ENCODE results near the gene ZFHX3. TPM values are rescaled to one million over a fixed set of nuclear protein-coding genes. Genes with fewer than 3 reads are reported as not detected.
A peak's percentile ranks its signal among the peaks of the same experiment; 100 is the strongest.

The ZFHX3 gene
- total RNA-seq, 1 donor from 2014 or later = 68.1 TPM

DNA sequence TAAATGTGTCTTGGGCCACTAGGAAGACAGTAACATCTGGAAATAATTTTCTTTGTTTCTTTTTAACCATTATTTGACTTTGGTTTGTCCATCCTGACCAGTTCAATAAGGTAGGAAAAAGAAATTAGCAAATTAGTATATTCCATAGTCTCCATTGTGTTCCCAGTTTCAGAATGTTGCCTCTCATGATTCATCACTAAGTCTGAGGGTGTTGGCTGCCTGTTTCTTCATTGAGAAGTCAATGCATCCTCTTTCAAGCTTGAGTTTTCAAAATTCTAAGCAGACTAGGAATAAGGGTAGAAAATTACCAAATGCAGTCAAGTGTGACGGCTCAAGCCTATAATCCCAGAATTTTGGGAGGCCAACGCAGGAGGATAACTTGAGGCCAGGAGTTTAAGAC lies 41.9 kb downstream of the ZFHX3 start:
- Mint-ChIP-seq H3K27me3 (ENCODE audit: low read depth) (no peaks in the 10 kb centered on the region), H3K36me3 (peaks cover 14% of the 10 kb centered on the region), H3K4me1 (peaks cover 26% of the 10 kb centered on the region), H3K4me3 (no peak overlapping the region), H3K27ac (no peak overlapping the region), H3K9me3 (peaks cover 7% of the 10 kb centered on the region)
- DNase-seq (ENCODE audit: low spot score in 2 of 2, unreplicated experiment in 2 of 2) = no peak
- TF ChIP-seq, protein P1, sequence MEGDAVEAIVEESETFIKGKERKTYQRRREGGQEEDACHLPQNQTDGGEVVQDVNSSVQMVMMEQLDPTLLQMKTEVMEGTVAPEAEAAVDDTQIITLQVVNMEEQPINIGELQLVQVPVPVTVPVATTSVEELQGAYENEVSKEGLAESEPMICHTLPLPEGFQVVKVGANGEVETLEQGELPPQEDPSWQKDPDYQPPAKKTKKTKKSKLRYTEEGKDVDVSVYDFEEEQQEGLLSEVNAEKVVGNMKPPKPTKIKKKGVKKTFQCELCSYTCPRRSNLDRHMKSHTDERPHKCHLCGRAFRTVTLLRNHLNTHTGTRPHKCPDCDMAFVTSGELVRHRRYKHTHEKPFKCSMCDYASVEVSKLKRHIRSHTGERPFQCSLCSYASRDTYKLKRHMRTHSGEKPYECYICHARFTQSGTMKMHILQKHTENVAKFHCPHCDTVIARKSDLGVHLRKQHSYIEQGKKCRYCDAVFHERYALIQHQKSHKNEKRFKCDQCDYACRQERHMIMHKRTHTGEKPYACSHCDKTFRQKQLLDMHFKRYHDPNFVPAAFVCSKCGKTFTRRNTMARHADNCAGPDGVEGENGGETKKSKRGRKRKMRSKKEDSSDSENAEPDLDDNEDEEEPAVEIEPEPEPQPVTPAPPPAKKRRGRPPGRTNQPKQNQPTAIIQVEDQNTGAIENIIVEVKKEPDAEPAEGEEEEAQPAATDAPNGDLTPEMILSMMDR (IDR thresholded peaks at IDR 0.05; ENCODE audit: unreplicated experiment) = no peak

DNA sequence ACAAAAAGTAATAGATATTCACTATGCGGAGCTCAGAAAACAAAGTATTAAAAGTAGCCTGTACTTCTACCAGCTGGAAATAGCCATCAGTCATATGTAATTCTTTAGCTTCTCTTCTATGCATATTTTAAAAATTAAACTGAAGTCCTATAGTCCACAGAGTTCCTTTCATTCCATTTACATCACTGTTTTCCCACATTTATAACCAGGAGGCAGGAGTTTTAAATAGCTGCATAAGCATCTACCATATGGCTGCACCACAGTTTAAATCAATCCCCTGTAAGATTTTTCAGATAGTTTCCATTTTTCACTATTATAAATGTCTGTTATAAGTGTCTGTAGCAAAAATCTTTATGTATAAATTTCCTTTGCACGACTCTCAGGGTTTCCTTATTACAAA lies 45.1 kb downstream of the ZFHX3 start:
- H3K4me1 Mint-ChIP-seq = peaks cover 39% of the 10 kb centered on the region
- H3K27ac Mint-ChIP-seq = peak overlapping the region; percentile 60
- H3K27me3 Mint-ChIP-seq (ENCODE audit: low read depth) = no peaks in the 10 kb centered on the region
- H3K9me3 Mint-ChIP-seq = peaks cover 8% of the 10 kb centered on the region
- TF ChIP-seq, protein P1 (IDR thresholded peaks at IDR 0.05; ENCODE audit: unreplicated experiment) = no peak
- peaks cover 21% of the 10 kb centered on the region for H3K36me3 Mint-ChIP-seq
- no peak overlapping the region for H3K4me3 Mint-ChIP-seq
- DNase-seq (ENCODE audit: low spot score in 2 of 2, unreplicated experiment in 2 of 2) = no peak

DNA sequence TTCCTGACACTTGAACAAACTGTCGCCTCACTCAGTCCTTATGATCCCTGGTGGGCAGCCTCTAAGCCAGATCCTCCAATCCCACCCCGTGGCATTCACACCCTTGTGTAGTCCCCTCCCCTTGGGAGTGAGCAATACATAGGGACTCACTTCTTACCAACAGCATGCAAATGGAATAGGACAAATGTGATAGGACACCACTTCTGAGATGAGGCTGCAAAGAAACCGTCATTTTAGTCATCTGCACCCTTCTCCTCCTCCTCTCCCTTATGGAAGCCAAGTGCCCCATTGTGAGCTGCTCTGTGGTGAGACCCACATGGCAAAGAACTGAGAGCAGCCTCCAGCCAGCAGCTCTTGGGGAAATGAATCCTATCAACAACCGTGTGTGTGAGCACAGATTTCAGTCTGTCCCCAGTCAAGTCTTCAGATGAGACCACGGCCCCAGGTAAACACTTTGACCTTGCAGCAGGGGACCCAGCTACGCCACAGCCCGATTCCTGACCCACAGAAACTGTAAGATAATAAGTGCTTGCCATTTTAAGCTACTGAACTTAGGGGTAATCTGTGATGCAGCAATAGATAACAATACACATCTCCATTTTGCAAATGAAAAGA lies 46.9 kb downstream of the ZFHX3 start:
- H3K4me3 Mint-ChIP-seq = no peak overlapping the region
- no peaks in the 10 kb centered on the region for H3K27me3 Mint-ChIP-seq (ENCODE audit: low read depth)
- H3K36me3 Mint-ChIP-seq = peaks cover 17% of the 10 kb centered on the region
- H3K9me3 Mint-ChIP-seq = peaks cover 8% of the 10 kb centered on the region
- peaks cover 55% of the 10 kb centered on the region for H3K4me1 Mint-ChIP-seq
- DNase-seq (ENCODE audit: low spot score in 2 of 2, unreplicated experiment in 2 of 2) = no peak
- H3K27ac Mint-ChIP-seq = no peak overlapping the region
- TF ChIP-seq, protein P1 (IDR thresholded peaks at IDR 0.05; ENCODE audit: unreplicated experiment) = no peak

DNA sequence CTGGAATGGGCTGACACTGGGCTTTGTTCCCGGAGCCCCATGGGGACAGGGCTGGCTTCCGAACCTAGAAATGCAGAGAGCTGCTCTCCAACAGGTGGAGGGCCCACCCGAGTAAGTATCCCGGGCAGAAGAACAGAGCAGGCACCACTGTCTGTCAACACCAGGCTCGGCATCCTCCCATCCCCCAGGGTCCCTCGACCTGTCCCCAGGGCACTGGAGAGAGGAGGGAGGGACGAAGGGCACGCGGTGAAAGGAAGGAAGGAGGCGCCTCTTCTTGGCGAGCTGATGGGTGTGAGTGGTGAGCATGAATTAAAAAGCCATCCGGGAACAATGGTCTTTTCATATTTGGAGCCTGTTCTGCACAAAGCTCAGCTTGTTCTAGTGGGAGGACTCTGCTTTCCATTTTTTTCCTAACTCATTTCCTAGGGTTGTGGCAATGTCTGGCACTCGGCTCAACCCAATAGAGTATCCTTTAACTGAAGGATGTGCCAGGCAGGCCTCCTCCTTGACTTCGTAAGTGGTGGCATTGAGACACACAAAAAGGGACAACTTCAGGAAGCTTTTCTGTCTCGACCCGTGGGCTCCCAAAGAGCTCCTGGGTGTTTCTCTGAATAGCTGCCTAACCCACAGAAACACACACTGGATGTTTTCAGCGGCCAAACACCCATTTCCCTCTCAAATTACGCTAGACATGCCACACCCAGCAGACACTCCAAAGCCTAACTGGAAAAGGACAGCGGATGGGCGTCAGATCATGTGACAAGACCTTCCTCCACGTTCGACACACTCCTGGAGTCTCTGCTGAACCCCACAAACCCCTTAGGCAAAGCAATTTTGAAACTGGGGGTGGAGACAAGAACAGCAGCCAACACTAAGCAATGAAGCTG lies 47.7 kb downstream of the ZFHX3 start:
- H3K9me3 Mint-ChIP-seq = peaks cover 8% of the 10 kb centered on the region
- H3K27ac Mint-ChIP-seq = peak overlapping the region; percentile 23
- no peak for DNase-seq (ENCODE audit: low spot score in 2 of 2, unreplicated experiment in 2 of 2)
- H3K36me3 Mint-ChIP-seq = peaks cover 13% of the 10 kb centered on the region
- TF ChIP-seq, protein P1 (IDR thresholded peaks at IDR 0.05; ENCODE audit: unreplicated experiment) = no peak
- H3K4me3 Mint-ChIP-seq = no peak overlapping the region
- no peaks in the 10 kb centered on the region for H3K27me3 Mint-ChIP-seq (ENCODE audit: low read depth)
- H3K4me1 Mint-ChIP-seq = peaks cover 59% of the 10 kb centered on the region

DNA sequence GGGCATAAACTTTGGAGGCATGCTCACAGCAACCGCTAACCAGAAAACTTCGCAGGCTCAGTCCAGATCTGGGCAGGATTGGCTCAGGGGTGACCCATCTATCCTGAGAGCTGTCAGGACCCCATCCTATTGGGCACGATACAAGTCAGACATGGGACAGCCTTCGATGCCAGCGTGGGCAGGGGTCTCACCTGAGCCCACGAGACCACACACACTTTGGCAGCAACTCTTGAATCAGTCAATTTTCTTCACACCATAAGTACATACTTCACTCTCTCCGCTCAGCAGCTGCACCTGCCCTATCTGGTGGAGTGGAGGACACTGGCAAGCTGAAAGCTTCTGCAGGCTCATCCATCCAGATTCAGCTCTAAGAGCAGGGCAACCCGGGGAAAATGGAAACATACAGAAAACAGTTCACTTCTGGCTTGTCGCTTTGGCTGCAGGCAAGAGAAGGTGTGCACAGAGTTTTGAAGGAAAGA lies 48.3 kb downstream of the ZFHX3 start:
- H3K4me1 Mint-ChIP-seq = peaks cover 63% of the 10 kb centered on the region
- peaks cover 5% of the 10 kb centered on the region for H3K9me3 Mint-ChIP-seq
- TF ChIP-seq, protein P1 (IDR thresholded peaks at IDR 0.05; ENCODE audit: unreplicated experiment) = no peak
- no peak for DNase-seq (ENCODE audit: low spot score in 2 of 2, unreplicated experiment in 2 of 2)
- peak overlapping the region; percentile 23 for H3K27ac Mint-ChIP-seq
- no peaks in the 10 kb centered on the region for H3K27me3 Mint-ChIP-seq (ENCODE audit: low read depth)
- H3K36me3 Mint-ChIP-seq = peaks cover 10% of the 10 kb centered on the region
- H3K4me3 Mint-ChIP-seq = no peak overlapping the region

Measured in mesothelial cell of epicardium (in vitro differentiated cells).